Neural crest cell (in vitro differentiated cells): ENCODE measurements around the gene NME8. TPM values are rescaled to one million over a fixed set of nuclear protein-coding genes. Genes with fewer than 3 reads are reported as not detected.
"Not testable (repeated sequence)": the region's sequence is repeated elsewhere in the genome, so short reads cannot be mapped to it uniquely, and the experiment has no call there.

Experiments used
- DNase-seq: peaks from one replicate; pipeline ENCODE4 v3.0.0; 2021; ENCODE audit warnings: low read depth, mixed read lengths, low spot score
- H3K27ac Mint-ChIP-seq: one replicate; pipeline ENCODE4 v1.8.0; 2021; ENCODE audit warnings: mild to moderate bottlenecking, mixed read lengths; ENCODE audit not compliant: unreplicated experiment
- H3K27me3 Mint-ChIP-seq: 2 replicates; pipeline ENCODE4 v1.8.0; 2021; ENCODE audit warnings: low read depth, mild to moderate bottlenecking, mixed read lengths
- H3K36me3 Mint-ChIP-seq: 2 replicates; pipeline ENCODE4 v1.8.0; 2021; ENCODE audit warnings: low read depth, mild to moderate bottlenecking, mixed read lengths
- H3K4me1 Mint-ChIP-seq: 2 replicates; pipeline ENCODE4 v1.8.0; 2021; ENCODE audit warnings: mixed read lengths
- H3K4me3 Mint-ChIP-seq: one replicate; pipeline ENCODE4 v1.8.0; 2021; ENCODE audit warnings: mild to moderate bottlenecking, mixed read lengths
- H3K9me3 Mint-ChIP-seq: 2 replicates; pipeline ENCODE4 v1.8.0; 2021; ENCODE audit warnings: mixed read lengths
- CTCF ChIP-seq: fragments of 200-600 bp; sonication (generic); conservative IDR thresholded peaks from 2 replicates; pipeline ENCODE4 v1.5.0; 2021; ENCODE audit warnings: antibody characterized with exemption, mild to moderate bottlenecking
- long read RNA-seq: library from polyadenylated mRNA; unstranded; transcript quantifications from one replicate; pipeline ENCODE4 v2.0.0, GENCODE V29; 2020
- total RNA-seq: library from RNA; stranded (reverse); gene quantifications from 2 replicates; pipeline ENCODE4 v1.2.1, GENCODE V29; 2021

NME8 gene
- not detected in 2 replicates for total RNA-seq
- long read RNA-seq = 0 reads

GRCh38 chr7:37848297-37848696 lies at the start of gene NME8:
Gene NME8, plus strand, starts transcription at chr7:37848597. Its CDS starts 1,670 bp downstream, at chr7:37850267.
- H3K4me1 Mint-ChIP-seq = no peaks in the 10 kb centered on the region
- DNase-seq = no peak
- no peaks in the 10 kb centered on the region for H3K9me3 Mint-ChIP-seq
- H3K36me3 Mint-ChIP-seq = no peaks in the 10 kb centered on the region
- no peak within 1 kb of the TSS for H3K4me3 Mint-ChIP-seq
- peaks cover 8% of the 10 kb centered on the region for H3K27me3 Mint-ChIP-seq
- no peak within 1 kb of the TSS for H3K27ac Mint-ChIP-seq
- no peak for TF ChIP-seq CTCF

GRCh38 chr7:37806152-37806551 lies 42.2 kb upstream of the NME8 start:
- H3K27ac Mint-ChIP-seq = no peak overlapping the region
- DNase-seq = no peak
- peaks cover 5% of the 10 kb centered on the region for H3K9me3 Mint-ChIP-seq
- peaks cover 2% of the 10 kb centered on the region for H3K36me3 Mint-ChIP-seq
- TF ChIP-seq CTCF = no peak
- H3K27me3 Mint-ChIP-seq = peaks cover 3% of the 10 kb centered on the region
- H3K4me1 Mint-ChIP-seq = no peaks in the 10 kb centered on the region
- no peak overlapping the region for H3K4me3 Mint-ChIP-seq

- not testable (repeated sequence) for H3K36me3 Mint-ChIP-seq, DNase-seq, H3K27me3 Mint-ChIP-seq, H3K27ac Mint-ChIP-seq, H3K9me3 Mint-ChIP-seq, H3K4me1 Mint-ChIP-seq, H3K4me3 Mint-ChIP-seq
Measured at GRCh38 chr7:37812161-37812580, 36.2 kb upstream of the NME8 start.

- Mint-ChIP-seq H3K9me3 (peaks cover 7% of the 10 kb centered on the region), H3K27ac (no peak overlapping the region)
- DNase-seq = no peak
Measured at GRCh38 chr7:37815671-37816371, 32.6 kb upstream of the NME8 start.

GRCh38 chr7:37816922-37817590 lies 31.3 kb upstream of the NME8 start:
- Mint-ChIP-seq H3K27me3 (no peaks in the 10 kb centered on the region), H3K36me3 (no peaks in the 10 kb centered on the region), H3K27ac (no peak overlapping the region), H3K9me3 (peaks cover 7% of the 10 kb centered on the region), H3K4me3 (no peak overlapping the region), H3K4me1 (no peaks in the 10 kb centered on the region)
- TF ChIP-seq CTCF = no peak
- DNase-seq = no peak

More at GRCh38 chr7:37815671-37816371, 32.6 kb upstream of the NME8 start:
- peaks cover under 1% of the 10 kb centered on the region for H3K27me3 Mint-ChIP-seq
- H3K4me1 Mint-ChIP-seq = no peaks in the 10 kb centered on the region
- H3K4me3 Mint-ChIP-seq = no peak overlapping the region
- no peaks in the 10 kb centered on the region for H3K36me3 Mint-ChIP-seq
- TF ChIP-seq CTCF = no peak

GRCh38 chr7:37817591-37817960 lies 30.8 kb upstream of the NME8 start:
- Mint-ChIP-seq H3K36me3 (no peaks in the 10 kb centered on the region), H3K4me1 (no peaks in the 10 kb centered on the region), H3K27me3 (no peaks in the 10 kb centered on the region), H3K9me3 (peaks cover 7% of the 10 kb centered on the region), H3K27ac (no peak overlapping the region), H3K4me3 (no peak overlapping the region)
- no peak for DNase-seq
- TF ChIP-seq CTCF = no peak
